Measurements from ENCODE around the gene CASKIN2. TPM values are rescaled to one million over a fixed set of nuclear protein-coding genes. Genes with fewer than 3 reads are reported as not detected.

Gene CASKIN2
- total and polyA plus RNA-seq, 5 donors: 25.9 to 50.4 (median 43.4) TPM

- intact Hi-C loops (cut with DNase I): no loop called here
- DNase-seq: no peak
- 75% methylated on average over 8 of the region's 8 CpGs for WGBS
Measured at GRCh38 chr17:75544250-75544649, 28.9 kb upstream of the CASKIN2 start.

GRCh38 chr17:75542728-75543336 lies 27.5 kb upstream of the CASKIN2 start:
- Histone ChIP-seq H3K9me3 (ENCODE audit: control insufficient read depth, low read length) (no peaks in the 10 kb centered on the region), H3K4me1 (ENCODE audit: control insufficient read depth, insufficient read depth, low read length) (no peaks in the 10 kb centered on the region), H3K27me3 (ENCODE audit: control insufficient read depth, insufficient read depth) (no peaks in the 10 kb centered on the region), H3K4me3 (ENCODE audit: low read length) (no peak overlapping the region), H3K27ac (ENCODE audit: low read length) (no peak overlapping the region)
- 89% methylated on average over 15 of the region's 15 CpGs for WGBS
- DNase-seq (peak in 1 of 3 donors; percentile 8), ATAC-seq (no peak)
- intact Hi-C loops (cut with DNase I): no loop called here

More at GRCh38 chr17:75544250-75544649, 28.9 kb upstream of the CASKIN2 start:
- no peaks in the 10 kb centered on the region for H3K9me3 ChIP-seq (ENCODE audit: control insufficient read depth, low read length)
- H3K4me3 ChIP-seq (ENCODE audit: low read length): no peak overlapping the region
- no peaks in the 10 kb centered on the region for H3K27me3 ChIP-seq (ENCODE audit: control insufficient read depth, insufficient read depth)
- no peak overlapping the region for H3K27ac ChIP-seq (ENCODE audit: low read length)
- ATAC-seq: no peak
- H3K4me1 ChIP-seq (ENCODE audit: control insufficient read depth, insufficient read depth, low read length): no peaks in the 10 kb centered on the region

GRCh38 chr17:75542229-75542628 lies 26.9 kb upstream of the CASKIN2 start:
- DNase-seq (no peak), ATAC-seq (no peak)
- H3K4me3 ChIP-seq (ENCODE audit: low read length): no peak overlapping the region
- H3K27me3 ChIP-seq (ENCODE audit: control insufficient read depth, insufficient read depth): no peaks in the 10 kb centered on the region
- no peaks in the 10 kb centered on the region for H3K9me3 ChIP-seq (ENCODE audit: control insufficient read depth, low read length)
- intact Hi-C loops (cut with DNase I): no loop called here
- WGBS: 88% methylated on average over 8 of the region's 8 CpGs
- H3K27ac ChIP-seq (ENCODE audit: low read length): no peak overlapping the region
- no peaks in the 10 kb centered on the region for H3K4me1 ChIP-seq (ENCODE audit: control insufficient read depth, insufficient read depth, low read length)

GRCh38 chr17:75540923-75541503 lies 25.7 kb upstream of the CASKIN2 start:
- Histone ChIP-seq H3K4me1 (ENCODE audit: control insufficient read depth, insufficient read depth, low read length) (no peaks in the 10 kb centered on the region), H3K27me3 (ENCODE audit: control insufficient read depth, insufficient read depth) (no peaks in the 10 kb centered on the region), H3K27ac (ENCODE audit: low read length) (no peak overlapping the region), H3K9me3 (ENCODE audit: control insufficient read depth, low read length) (no peaks in the 10 kb centered on the region), H3K4me3 (ENCODE audit: low read length) (no peak overlapping the region)
- no peak for ATAC-seq
- peak in 1 of 3 donors; percentile 34 for DNase-seq
- intact Hi-C loops (cut with DNase I): no loop called here
- 55% methylated on average over 4 of the region's 4 CpGs for WGBS

- intact Hi-C loops (cut with DNase I): no loop called here
- Histone ChIP-seq H3K4me3 (ENCODE audit: low read length) (no peak overlapping the region), H3K27me3 (ENCODE audit: control insufficient read depth, insufficient read depth) (no peaks in the 10 kb centered on the region), H3K27ac (ENCODE audit: low read length) (no peak overlapping the region), H3K4me1 (ENCODE audit: control insufficient read depth, insufficient read depth, low read length) (no peaks in the 10 kb centered on the region), H3K9me3 (ENCODE audit: control insufficient read depth, low read length) (no peaks in the 10 kb centered on the region)
- ATAC-seq (no peak), DNase-seq (peak in 1 of 3 donors; percentile 39)
- 81% methylated on average over 13 of the region's 13 CpGs for WGBS
Measured at GRCh38 chr17:75539967-75540729, 24.8 kb upstream of the CASKIN2 start.

GRCh38 chr17:75536366-75536765 lies 21.0 kb upstream of the CASKIN2 start:
- Histone ChIP-seq H3K27me3 (ENCODE audit: control insufficient read depth, insufficient read depth) (no peaks in the 10 kb centered on the region), H3K27ac (ENCODE audit: low read length) (no peak overlapping the region), H3K9me3 (ENCODE audit: control insufficient read depth, low read length) (no peaks in the 10 kb centered on the region), H3K4me1 (ENCODE audit: control insufficient read depth, insufficient read depth, low read length) (no peaks in the 10 kb centered on the region), H3K4me3 (ENCODE audit: low read length) (no peak overlapping the region)
- no peak for ATAC-seq
- intact Hi-C loops (cut with DNase I): no loop called here
- WGBS: 81% methylated on average over 10 of the region's 10 CpGs
- no peak for DNase-seq

GRCh38 chr17:75535871-75536270 lies 20.5 kb upstream of the CASKIN2 start:
- Histone ChIP-seq H3K4me3 (ENCODE audit: low read length) (no peak overlapping the region), H3K9me3 (ENCODE audit: control insufficient read depth, low read length) (no peaks in the 10 kb centered on the region), H3K27ac (ENCODE audit: low read length) (no peak overlapping the region), H3K27me3 (ENCODE audit: control insufficient read depth, insufficient read depth) (no peaks in the 10 kb centered on the region), H3K4me1 (ENCODE audit: control insufficient read depth, insufficient read depth, low read length) (no peaks in the 10 kb centered on the region)
- WGBS: 93% methylated on average over 8 of the region's 8 CpGs
- ATAC-seq: no peak
- intact Hi-C loops (cut with DNase I): no loop called here
- DNase-seq: no peak

- DNase-seq: no peak
- intact Hi-C loops (cut with DNase I): no loop called here
- Histone ChIP-seq H3K9me3 (ENCODE audit: control insufficient read depth, low read length) (no peaks in the 10 kb centered on the region), H3K27ac (ENCODE audit: low read length) (no peak overlapping the region), H3K27me3 (ENCODE audit: control insufficient read depth, insufficient read depth) (no peaks in the 10 kb centered on the region), H3K4me3 (ENCODE audit: low read length) (no peak overlapping the region), H3K4me1 (ENCODE audit: control insufficient read depth, insufficient read depth, low read length) (no peaks in the 10 kb centered on the region)
- 70% methylated on average over 15 of the region's 15 CpGs for WGBS
- ATAC-seq: peak in 1 of 2 donors; percentile 22
Measured at GRCh38 chr17:75535119-75535537, 19.8 kb upstream of the CASKIN2 start.

GRCh38 chr17:75531721-75532072 lies 16.4 kb upstream of the CASKIN2 start:
- H3K9me3 ChIP-seq (ENCODE audit: control insufficient read depth, low read length): no peaks in the 10 kb centered on the region
- DNase-seq: no peak
- no peak for ATAC-seq
- no peaks in the 10 kb centered on the region for H3K4me1 ChIP-seq (ENCODE audit: control insufficient read depth, insufficient read depth, low read length)
- WGBS: 83% methylated on average over 7 of the region's 7 CpGs
- H3K27ac ChIP-seq (ENCODE audit: low read length): no peak overlapping the region
- no peaks in the 10 kb centered on the region for H3K27me3 ChIP-seq (ENCODE audit: control insufficient read depth, insufficient read depth)
- no peak overlapping the region for H3K4me3 ChIP-seq (ENCODE audit: low read length)
- intact Hi-C loops (cut with DNase I): no loop called here

GRCh38 chr17:75530837-75531720 lies 15.7 kb upstream of the CASKIN2 start:
- Histone ChIP-seq H3K9me3 (ENCODE audit: control insufficient read depth, low read length) (no peaks in the 10 kb centered on the region), H3K4me1 (ENCODE audit: control insufficient read depth, insufficient read depth, low read length) (no peaks in the 10 kb centered on the region), H3K4me3 (ENCODE audit: low read length) (no peak overlapping the region), H3K27me3 (ENCODE audit: control insufficient read depth, insufficient read depth) (no peaks in the 10 kb centered on the region), H3K27ac (ENCODE audit: low read length) (no peak overlapping the region)
- WGBS: 77% methylated on average over 19 of the region's 19 CpGs
- DNase-seq (no peak), ATAC-seq (no peak)
- intact Hi-C loops (cut with DNase I): no loop called here

All from right cardiac atrium (tissue), 5 donors.